Stomach (tissue), 9 donors: ENCODE results near the gene MARCHF10. TPM values are rescaled to one million over a fixed set of nuclear protein-coding genes. Genes with fewer than 3 reads are reported as not detected.
A peak's percentile ranks its signal among the peaks of the same experiment; 100 is the strongest.
"Not testable (repeated sequence)": the region's sequence is repeated elsewhere in the genome, so short reads cannot be mapped to it uniquely, and the experiment has no call there.

Experiments used
- DNase-seq, 2 donors: peaks; one replicate each; pipeline versions ENCODE4 v3.0.0 to v3.0.0-alpha.2; 2013 to 2019
- H3K27ac ChIP-seq, 5 donors: fragments of 200-600 bp in 4 of 5; sonication (generic) in 4 of 5; one replicate each; pipeline ENCODE4 v1.5.1; 2013 to 2019; ENCODE audit warnings: mild to moderate bottlenecking in 1 of 5, moderate library complexity in 1 of 5
- H3K27me3 ChIP-seq, 3 donors: fragments of 200-600 bp; sonication (generic); one replicate each; pipeline ENCODE4 v1.5.1; 2017 to 2019; ENCODE audit warnings: mixed run types in 1 of 3
- H3K36me3 ChIP-seq, 4 donors: fragments of 200-600 bp; sonication (generic); 1 replicate in 3 of 4; 2 replicates in 1 of 4; pipeline ENCODE4 v1.5.1; 2016 to 2019
- H3K4me1 ChIP-seq, 4 donors: fragments of 200-600 bp; sonication (generic); one replicate each; pipeline ENCODE4 v1.5.1; 2016 to 2019
- H3K4me3 ChIP-seq, 4 donors: fragments of 200-600 bp; sonication (generic) in 3 of 4; one replicate each; pipeline ENCODE4 v1.5.1; 2016 to 2019; ENCODE audit warnings: mild to moderate bottlenecking in 1 of 4
- H3K9me3 ChIP-seq, 4 donors: fragments of 200-600 bp; sonication (generic); one replicate each; pipeline ENCODE4 v1.5.1; 2016 to 2019
- CTCF ChIP-seq, 7 experiments: fragments of 450-650 bp in 4 of 7; fragments of 200-600 bp in 3 of 7; sonication (generic) in 3 of 7; IDR thresholded peaks; one replicate each; pipeline ENCODE4 v1.5.1; 2016 to 2019; ENCODE audit warnings: antibody characterized with exemption in 7 of 7, control low read depth in 2 of 7, mild to moderate bottlenecking in 1 of 7
- EP300 ChIP-seq: sonication (generic); formaldehyde crosslinking; IDR thresholded peaks from one replicate; pipeline ENCODE4 v1.6.1; 2017; ENCODE audit warnings: antibody characterized with exemption
- POLR2A ChIP-seq, 4 donors: fragments of 450-650 bp; IDR thresholded peaks; one replicate each; pipeline ENCODE4 v1.6.1; 2016; ENCODE audit warnings: antibody characterized with exemption in 4 of 4, control low read depth in 2 of 4, mild to moderate bottlenecking in 1 of 4, moderate library complexity in 1 of 4
- POLR2AphosphoS5 ChIP-seq, 3 donors: sonication (generic); formaldehyde crosslinking; IDR thresholded peaks; one replicate each; pipeline ENCODE4 v1.6.1; 2016; ENCODE audit warnings: antibody characterized with exemption in 3 of 3
- WGBS, 5 donors: extraction: QIAGEN DNeasy Blood & Tissue Kit in 3 of 5; methylation state at CpG; one replicate each; pipeline versions ENCODE4 v1.1.5 to v1.1.7; 2013 to 2018; 5-methylcytosine and 5-hydroxymethylcytosine counted together
- intact Hi-C: fragments of 100-400 bp; cut with DNase I; formaldehyde crosslinking; loops from one replicate; pipeline ENCODE4 v1.15.1; 2023; ENCODE audit warnings: low total_unique reads
- polyA plus RNA-seq, 3 donors: library from polyadenylated mRNA; stranded (reverse); fragments of 200-250 nt; gene quantifications; one replicate each; pipeline ENCODE4 v1.2.3, GENCODE V29; 2013
- total RNA-seq, 5 donors: library from RNA; depleted of rRNA; stranded (reverse); fragments of >200 nt; gene quantifications; one replicate each; pipeline versions ENCODE4 v1.1.0 to v1.2.3, GENCODE V29; 2014 to 2016
- donor health status: healthy with polysubstance abuse.
- donor health status: Bipolar disorder and iron deficiency.
- donor health status: healthy.

MARCHF10 gene
- total and polyA plus RNA-seq, 8 donors = 0.31 to 0.89 TPM; not detected in 6

GRCh38 chr17:62693616-62694409 lies 114.3 kb downstream of the MARCHF10 start:
- intact Hi-C loops = no loop called here
- Histone ChIP-seq H3K36me3 (peaks cover 0 to 29% (median 7%) of the 10 kb centered on the region in 4 donors), H3K27ac (no peak overlapping the region), H3K4me3 (no peak overlapping the region), H3K4me1 (no peaks in the 10 kb centered on the region), H3K27me3 (no peaks in the 10 kb centered on the region), H3K9me3 (no peaks in the 10 kb centered on the region)
- TF ChIP-seq CTCF (IDR thresholded peaks at IDR 0.05) (no peak), POLR2AphosphoS5 (IDR thresholded peaks at IDR 0.05) (no peak), EP300 (no peak), POLR2A (IDR thresholded peaks at IDR 0.05) (no peak)
- 76 to 86% (median 80%) methylated on average over 17 to 19 of the region's 19 CpGs for WGBS, 5 donors
- DNase-seq = no peak

- intact Hi-C loops = no loop called here
- Histone ChIP-seq H3K9me3 (no peaks in the 10 kb centered on the region), H3K4me3 (no peak overlapping the region), H3K27me3 (no peaks in the 10 kb centered on the region), H3K4me1 (no peaks in the 10 kb centered on the region), H3K36me3 (peaks cover 0 to 34% (median 7%) of the 10 kb centered on the region in 4 donors), H3K27ac (no peak overlapping the region)
- DNase-seq = no peak
- TF ChIP-seq CTCF (IDR thresholded peaks at IDR 0.05) = peak in 2 of 7 experiments; percentile 14 to 15
- TF ChIP-seq EP300 = no peak
- TF ChIP-seq POLR2AphosphoS5 (IDR thresholded peaks at IDR 0.05) = no peak
- no peak for TF ChIP-seq POLR2A (IDR thresholded peaks at IDR 0.05)
- WGBS, 5 donors = 74 to 93% (median 77%) methylated on average over 10 to 14 of the region's 14 CpGs
Measured at GRCh38 chr17:62692721-62693431, 115.2 kb downstream of the MARCHF10 start.

- H3K36me3 ChIP-seq = peaks cover 0 to 34% (median 7%) of the 10 kb centered on the region in 4 donors
- TF ChIP-seq EP300 = no peak
- TF ChIP-seq CTCF (IDR thresholded peaks at IDR 0.05) = no peak
- no peak for TF ChIP-seq POLR2A (IDR thresholded peaks at IDR 0.05)
- TF ChIP-seq POLR2AphosphoS5 (IDR thresholded peaks at IDR 0.05) = no peak
- no peaks in the 10 kb centered on the region for H3K4me1 ChIP-seq
- no peaks in the 10 kb centered on the region for H3K27me3 ChIP-seq
- 87 to 94% (median 92%) methylated on average over 5 to 20 of the region's 20 CpGs for WGBS, 5 donors
- intact Hi-C loops = no loop called here
- DNase-seq = no peak
- H3K4me3 ChIP-seq = no peak overlapping the region
- no peaks in the 10 kb centered on the region for H3K9me3 ChIP-seq
- H3K27ac ChIP-seq = no peak overlapping the region
Measured at GRCh38 chr17:62692159-62692651, 115.9 kb downstream of the MARCHF10 start.

GRCh38 chr17:62691589-62691915 lies 116.6 kb downstream of the MARCHF10 start:
- H3K4me1 ChIP-seq, DNase-seq, H3K27me3 ChIP-seq, H3K9me3 ChIP-seq, H3K27ac ChIP-seq, H3K4me3 ChIP-seq, intact Hi-C loops: not testable (repeated sequence)
- WGBS, 5 donors = 80 to 91% (median 87%) methylated on average over 8 of the region's 8 CpGs
- peaks cover 0 to 34% (median 8%) of the 10 kb centered on the region in 4 donors for H3K36me3 ChIP-seq
